ENCODE measurements around the gene KRT84. TPM values are rescaled to one million over a fixed set of nuclear protein-coding genes. Genes with fewer than 3 reads are reported as not detected.
"Not testable (repeated sequence)": the region's sequence is repeated elsewhere in the genome, so short reads cannot be mapped to it uniquely, and the experiment has no call there.

KRT84 gene
- total RNA-seq, 4 donors from 2014 or later: not detected

DNA sequence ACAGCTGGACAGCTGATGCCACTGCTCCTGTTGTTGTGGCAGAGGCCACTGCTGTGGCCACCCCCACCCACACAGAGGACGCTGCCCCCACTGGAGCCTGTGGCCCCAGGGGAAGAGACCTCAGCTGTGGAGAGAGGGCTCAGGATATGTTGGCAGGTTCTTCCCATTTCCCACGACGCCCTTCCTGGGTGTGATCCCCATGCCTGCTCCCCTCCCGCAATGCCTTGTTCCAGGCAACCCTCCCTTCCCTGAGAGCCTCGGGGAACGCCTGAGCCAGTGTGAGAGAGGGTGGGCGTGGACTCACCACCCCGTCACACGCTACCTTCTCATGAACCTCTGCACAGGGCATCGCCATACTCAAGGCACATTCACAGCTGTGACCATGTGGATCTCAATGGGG, 26.4 kb upstream of the KRT84 start:
- 87 to 91% methylated on average over 10 of the region's 10 CpGs for WGBS, 2 donors
- Histone ChIP-seq H3K36me3 (no peaks in the 10 kb centered on the region), H3K9me3 (no peaks in the 10 kb centered on the region), H3K27me3 (no peaks in the 10 kb centered on the region), H3K4me3 (replicated peaks in 1 of 3) (no peak overlapping the region), H3K4me1 (no peaks in the 10 kb centered on the region), H3K27ac (no peak overlapping the region)
- intact Hi-C loops (cut with DNase I): no loop called here
- TF ChIP-seq CTCF (IDR thresholded peaks at IDR 0.05) (no peak), POLR2A (IDR thresholded peaks at IDR 0.05) (no peak)
- no peak for DNase-seq

- intact Hi-C loops (cut with DNase I); H3K27me3 ChIP-seq; DNase-seq; H3K4me1 ChIP-seq; H3K36me3 ChIP-seq; H3K27ac ChIP-seq; H3K9me3 ChIP-seq; H3K4me3 ChIP-seq (replicated peaks in 1 of 3): not testable (repeated sequence)
- 20 to 44% methylated on average over 1 of the region's 1 CpG for WGBS, 2 donors
Observed at GRCh38 chr12:52410589-52411248, 25.3 kb upstream of the KRT84 start.

GRCh38 chr12:52407918-52408317, 22.5 kb upstream of the KRT84 start:
- H3K36me3 ChIP-seq: no peaks in the 10 kb centered on the region
- H3K9me3 ChIP-seq: no peaks in the 10 kb centered on the region
- no peak overlapping the region for H3K27ac ChIP-seq
- TF ChIP-seq POLR2A (IDR thresholded peaks at IDR 0.05): no peak
- TF ChIP-seq CTCF (IDR thresholded peaks at IDR 0.05): no peak
- H3K4me3 ChIP-seq (replicated peaks in 1 of 3): no peak overlapping the region
- DNase-seq: no peak
- WGBS, 2 donors: 89 to 96% methylated on average over 5 of the region's 5 CpGs
- H3K4me1 ChIP-seq: no peaks in the 10 kb centered on the region
- intact Hi-C loops (cut with DNase I): no loop called here
- H3K27me3 ChIP-seq: no peaks in the 10 kb centered on the region

GRCh38 chr12:52405922-52406385, 20.5 kb upstream of the KRT84 start, which contains the start of gene KRT82:
Gene KRT82, minus strand, starts transcription at chr12:52406335. Its CDS starts 58 bp downstream, at chr12:52406277.
- Histone ChIP-seq H3K9me3 (no peaks in the 10 kb centered on the region), H3K27ac (no peak within 1 kb of the TSS), H3K4me3 (replicated peaks in 1 of 3) (no peak within 1 kb of the TSS), H3K27me3 (no peaks in the 10 kb centered on the region), H3K36me3 (no peaks in the 10 kb centered on the region), H3K4me1 (no peaks in the 10 kb centered on the region)
- intact Hi-C loops (cut with DNase I): no loop called here
- TF ChIP-seq POLR2A (IDR thresholded peaks at IDR 0.05) (no peak), CTCF (IDR thresholded peaks at IDR 0.05) (no peak)
- DNase-seq: no peak
- WGBS, 2 donors: 83 to 87% methylated on average over 10 to 14 of the region's 14 CpGs

GRCh38 chr12:52404951-52405350, 19.5 kb upstream of the KRT84 start:
- Histone ChIP-seq H3K4me3 (replicated peaks in 1 of 3) (no peak overlapping the region), H3K9me3 (no peaks in the 10 kb centered on the region), H3K36me3 (no peaks in the 10 kb centered on the region), H3K27me3 (no peaks in the 10 kb centered on the region), H3K4me1 (no peaks in the 10 kb centered on the region), H3K27ac (no peak overlapping the region)
- 92 to 94% methylated on average over 2 to 3 of the region's 3 CpGs for WGBS, 2 donors
- DNase-seq: no peak
- no peak for TF ChIP-seq POLR2A (IDR thresholded peaks at IDR 0.05)
- TF ChIP-seq CTCF (IDR thresholded peaks at IDR 0.05): no peak
- intact Hi-C loops (cut with DNase I): no loop called here
